ENCODE measurements around the gene HCFC1R1. TPM values are rescaled to one million over a fixed set of nuclear protein-coding genes. Genes with fewer than 3 reads are reported as not detected.

The HCFC1R1 gene
- total RNA-seq, 1 donor from 2014 or later, result 30.3 TPM

- intact Hi-C loops (cut with micrococcal nuclease), result no loop called here
- H3K27ac Mint-ChIP-seq, result no peak overlapping the region
- H3K4me3 Mint-ChIP-seq (ENCODE audit: low read depth), result no peak overlapping the region
- peaks cover 48% of the 10 kb centered on the region for H3K27me3 Mint-ChIP-seq (ENCODE audit: low read depth)
- H3K4me1 Mint-ChIP-seq (ENCODE audit: low read depth), result peaks cover 7% of the 10 kb centered on the region
- no peaks in the 10 kb centered on the region for H3K9me3 Mint-ChIP-seq
- no peak for DNase-seq (ENCODE audit: low spot score)
- H3K36me3 Mint-ChIP-seq (ENCODE audit: low read depth), result peaks cover 3% of the 10 kb centered on the region
These were observed 18.6 kb upstream of the HCFC1R1 start for GRCh38 chr16:3042376-3042775.

GRCh38 chr16:3038896-3039295 is 15.2 kb upstream of the HCFC1R1 start:
- DNase-seq (ENCODE audit: low spot score), result no peak
- intact Hi-C loops (cut with micrococcal nuclease), result no loop called here
- peaks cover under 1% of the 10 kb centered on the region for H3K4me1 Mint-ChIP-seq (ENCODE audit: low read depth)
- H3K9me3 Mint-ChIP-seq, result no peaks in the 10 kb centered on the region
- H3K27me3 Mint-ChIP-seq (ENCODE audit: low read depth), result peaks cover 57% of the 10 kb centered on the region
- no peak overlapping the region for H3K27ac Mint-ChIP-seq
- no peak overlapping the region for H3K4me3 Mint-ChIP-seq (ENCODE audit: low read depth)
- no peaks in the 10 kb centered on the region for H3K36me3 Mint-ChIP-seq (ENCODE audit: low read depth)

- Mint-ChIP-seq H3K27me3 (ENCODE audit: low read depth) (peaks cover 59% of the 10 kb centered on the region), H3K4me1 (ENCODE audit: low read depth) (peaks cover 2% of the 10 kb centered on the region), H3K27ac (no peak overlapping the region), H3K9me3 (no peaks in the 10 kb centered on the region), H3K36me3 (ENCODE audit: low read depth) (no peaks in the 10 kb centered on the region), H3K4me3 (ENCODE audit: low read depth) (no peak overlapping the region)
- intact Hi-C loops (cut with micrococcal nuclease), result no loop called here
- DNase-seq (ENCODE audit: low spot score), result no peak
These were observed 14.5 kb upstream of the HCFC1R1 start for GRCh38 chr16:3038256-3038655.

GRCh38 chr16:3036726-3037315 is 13.1 kb upstream of the HCFC1R1 start, which contains the start of gene BICDL2:
BICDL2 (minus strand) TSS chr16:3036944; CDS start chr16:3035496, 1,448 bp downstream.
- peaks cover 5% of the 10 kb centered on the region for H3K4me1 Mint-ChIP-seq (ENCODE audit: low read depth)
- intact Hi-C loops (cut with micrococcal nuclease), result no loop called here
- peaks cover 68% of the 10 kb centered on the region for H3K27me3 Mint-ChIP-seq (ENCODE audit: low read depth)
- no peaks in the 10 kb centered on the region for H3K9me3 Mint-ChIP-seq
- H3K36me3 Mint-ChIP-seq (ENCODE audit: low read depth), result no peaks in the 10 kb centered on the region
- no peak within 1 kb of the TSS for H3K4me3 Mint-ChIP-seq (ENCODE audit: low read depth)
- H3K27ac Mint-ChIP-seq, result no peak within 1 kb of the TSS
- no peak for DNase-seq (ENCODE audit: low spot score)

- Mint-ChIP-seq H3K4me1 (ENCODE audit: low read depth) (peaks cover 5% of the 10 kb centered on the region), H3K4me3 (ENCODE audit: low read depth) (no peak overlapping the region), H3K27me3 (ENCODE audit: low read depth) (peaks cover 68% of the 10 kb centered on the region), H3K36me3 (ENCODE audit: low read depth) (no peaks in the 10 kb centered on the region), H3K27ac (no peak overlapping the region), H3K9me3 (no peaks in the 10 kb centered on the region)
- no peak for DNase-seq (ENCODE audit: low spot score)
- intact Hi-C loops (cut with micrococcal nuclease), result no loop called here
These were observed 12.4 kb upstream of the HCFC1R1 start for GRCh38 chr16:3035972-3036725.

- no peaks in the 10 kb centered on the region for H3K36me3 Mint-ChIP-seq (ENCODE audit: low read depth)
- no peak overlapping the region for H3K27ac Mint-ChIP-seq
- no peak overlapping the region for H3K4me3 Mint-ChIP-seq (ENCODE audit: low read depth)
- intact Hi-C loops (cut with micrococcal nuclease), result no loop called here
- peaks cover 5% of the 10 kb centered on the region for H3K4me1 Mint-ChIP-seq (ENCODE audit: low read depth)
- no peaks in the 10 kb centered on the region for H3K9me3 Mint-ChIP-seq
- peaks cover 65% of the 10 kb centered on the region for H3K27me3 Mint-ChIP-seq (ENCODE audit: low read depth)
- no peak for DNase-seq (ENCODE audit: low spot score)
These were observed 11.7 kb upstream of the HCFC1R1 start for GRCh38 chr16:3035289-3035971.

GRCh38 chr16:3032624-3033023 is 8.9 kb upstream of the HCFC1R1 start:
- no peak for DNase-seq (ENCODE audit: low spot score)
- Mint-ChIP-seq H3K9me3 (no peaks in the 10 kb centered on the region), H3K4me3 (ENCODE audit: low read depth) (no peak overlapping the region), H3K36me3 (ENCODE audit: low read depth) (peaks cover 2% of the 10 kb centered on the region), H3K27me3 (ENCODE audit: low read depth) (peaks cover 48% of the 10 kb centered on the region), H3K4me1 (ENCODE audit: low read depth) (peaks cover 21% of the 10 kb centered on the region), H3K27ac (no peak overlapping the region)
- intact Hi-C loops (cut with micrococcal nuclease), result loop anchor here (5.0 kb wide), 1 partner anchor 135 kb away; no protein-coding TSS in a partner anchor

- intact Hi-C loops (cut with micrococcal nuclease), result loop anchor here (2.0 to 5.0 kb wide), 2 partner anchors 14 to 137 kb away; no protein-coding TSS in a partner anchor
- peaks cover 35% of the 10 kb centered on the region for H3K27me3 Mint-ChIP-seq (ENCODE audit: low read depth)
- no peak for DNase-seq (ENCODE audit: low spot score)
- H3K4me3 Mint-ChIP-seq (ENCODE audit: low read depth), result peak overlapping the region; percentile 40
- H3K36me3 Mint-ChIP-seq (ENCODE audit: low read depth), result peaks cover 22% of the 10 kb centered on the region
- H3K27ac Mint-ChIP-seq, result no peak overlapping the region
- H3K9me3 Mint-ChIP-seq, result no peaks in the 10 kb centered on the region
- H3K4me1 Mint-ChIP-seq (ENCODE audit: low read depth), result peaks cover 21% of the 10 kb centered on the region
These were observed 6.8 kb upstream of the HCFC1R1 start for GRCh38 chr16:3030222-3031212.

GRCh38 chr16:3029491-3030221 is 5.9 kb upstream of the HCFC1R1 start:
- Mint-ChIP-seq H3K36me3 (ENCODE audit: low read depth) (peaks cover 25% of the 10 kb centered on the region), H3K4me1 (ENCODE audit: low read depth) (peaks cover 23% of the 10 kb centered on the region), H3K27ac (peak overlapping the region; percentile 49), H3K4me3 (ENCODE audit: low read depth) (peak overlapping the region; percentile 66), H3K27me3 (ENCODE audit: low read depth) (peaks cover 27% of the 10 kb centered on the region), H3K9me3 (no peaks in the 10 kb centered on the region)
- intact Hi-C loops (cut with micrococcal nuclease), result loop anchor here (2.0 to 10.0 kb wide), 3 partner anchors 15 to 138 kb away; no protein-coding TSS in a partner anchor
- DNase-seq (ENCODE audit: low spot score), result peak; percentile 52

- Mint-ChIP-seq H3K27me3 (ENCODE audit: low read depth) (peaks cover 23% of the 10 kb centered on the region), H3K27ac (no peak overlapping the region), H3K4me3 (ENCODE audit: low read depth) (peak overlapping the region; percentile 66), H3K9me3 (no peaks in the 10 kb centered on the region), H3K4me1 (ENCODE audit: low read depth) (peaks cover 25% of the 10 kb centered on the region), H3K36me3 (ENCODE audit: low read depth) (peaks cover 28% of the 10 kb centered on the region)
- intact Hi-C loops (cut with micrococcal nuclease), result loop anchor here (10.0 kb wide), 1 partner anchor 96 kb away; no protein-coding TSS in a partner anchor
- no peak for DNase-seq (ENCODE audit: low spot score)
These were observed 5.1 kb upstream of the HCFC1R1 start for GRCh38 chr16:3028716-3029319.

GRCh38 chr16:3027983-3028715 is 4.4 kb upstream of the HCFC1R1 start:
- Mint-ChIP-seq H3K27ac (no peak overlapping the region), H3K27me3 (ENCODE audit: low read depth) (peaks cover 16% of the 10 kb centered on the region), H3K9me3 (no peaks in the 10 kb centered on the region), H3K4me3 (ENCODE audit: low read depth) (peak overlapping the region; percentile 66), H3K4me1 (ENCODE audit: low read depth) (peaks cover 28% of the 10 kb centered on the region), H3K36me3 (ENCODE audit: low read depth) (peaks cover 28% of the 10 kb centered on the region)
- intact Hi-C loops (cut with micrococcal nuclease), result loop anchor here (10.0 kb wide), 1 partner anchor 97 kb away; no protein-coding TSS in a partner anchor
- DNase-seq (ENCODE audit: low spot score), result peak; percentile 79

Data from activated T-helper 2 cell treated with anti-CD3 and anti-CD28 coated beads, Interferon-gamma antibody, Interleukin-2, Interleukin-4, amounts not matched to agents 10 μg/mL and 5 μg/mL and 100 μg/mL, durations not matched to agents 14 hours and 24 hours and 36 hours (primary cell).